ENCODE data around the gene CAPZB. TPM values are rescaled to one million over a fixed set of nuclear protein-coding genes. Genes with fewer than 3 reads are reported as not detected.

CAPZB gene
- total RNA-seq, 1 donor from 2014 or later, result 264 TPM

- peaks cover 44% of the 10 kb centered on the region for H3K4me1 Mint-ChIP-seq (ENCODE audit: unreplicated experiment)
- no peak for TF ChIP-seq CTCF (conservative IDR thresholded peaks at IDR 0.05)
- no peak overlapping the region for H3K4me3 Mint-ChIP-seq
Observed at GRCh38 chr1:19416921-19417470, 68.3 kb downstream of the CAPZB start.

GRCh38 chr1:19416145-19416544, 69.2 kb downstream of the CAPZB start:
- no peak overlapping the region for H3K4me3 Mint-ChIP-seq
- peaks cover 44% of the 10 kb centered on the region for H3K4me1 Mint-ChIP-seq (ENCODE audit: unreplicated experiment)
- H3K9me3 Mint-ChIP-seq, result no peaks in the 10 kb centered on the region
- no peak for TF ChIP-seq CTCF (conservative IDR thresholded peaks at IDR 0.05)
- DNase-seq (ENCODE audit: extremely low spot score, unreplicated experiment), result no peak
- H3K36me3 Mint-ChIP-seq, result peaks cover 24% of the 10 kb centered on the region
- peak overlapping the region; percentile 42 for H3K27ac Mint-ChIP-seq
- H3K27me3 Mint-ChIP-seq, result no peaks in the 10 kb centered on the region

More at GRCh38 chr1:19416921-19417470, 68.3 kb downstream of the CAPZB start:
- H3K36me3 Mint-ChIP-seq, result peaks cover 24% of the 10 kb centered on the region
- no peaks in the 10 kb centered on the region for H3K9me3 Mint-ChIP-seq
- no peak for DNase-seq (ENCODE audit: extremely low spot score, unreplicated experiment)
- H3K27ac Mint-ChIP-seq, result peak overlapping the region; percentile 61
- H3K27me3 Mint-ChIP-seq, result no peaks in the 10 kb centered on the region

- H3K4me1 Mint-ChIP-seq (ENCODE audit: unreplicated experiment), result peaks cover 49% of the 10 kb centered on the region
- DNase-seq (ENCODE audit: extremely low spot score, unreplicated experiment), result no peak
- H3K36me3 Mint-ChIP-seq, result peaks cover 24% of the 10 kb centered on the region
- H3K27me3 Mint-ChIP-seq, result no peaks in the 10 kb centered on the region
- no peak for TF ChIP-seq CTCF (conservative IDR thresholded peaks at IDR 0.05)
- peak overlapping the region; percentile 2 for H3K4me3 Mint-ChIP-seq
- H3K9me3 Mint-ChIP-seq, result no peaks in the 10 kb centered on the region
- peak overlapping the region; percentile 4 for H3K27ac Mint-ChIP-seq
Observed at GRCh38 chr1:19414515-19415121, 70.7 kb downstream of the CAPZB start.

GRCh38 chr1:19413999-19414398, 71.3 kb downstream of the CAPZB start:
- Mint-ChIP-seq H3K36me3 (peaks cover 24% of the 10 kb centered on the region), H3K9me3 (no peaks in the 10 kb centered on the region), H3K27me3 (no peaks in the 10 kb centered on the region), H3K4me3 (no peak overlapping the region), H3K27ac (peak overlapping the region; percentile 4), H3K4me1 (ENCODE audit: unreplicated experiment) (peaks cover 52% of the 10 kb centered on the region)
- no peak for TF ChIP-seq CTCF (conservative IDR thresholded peaks at IDR 0.05)
- DNase-seq (ENCODE audit: extremely low spot score, unreplicated experiment), result no peak

- Mint-ChIP-seq H3K4me1 (ENCODE audit: unreplicated experiment) (peaks cover 50% of the 10 kb centered on the region), H3K4me3 (no peak overlapping the region), H3K36me3 (peaks cover 16% of the 10 kb centered on the region), H3K27ac (no peak overlapping the region), H3K27me3 (no peaks in the 10 kb centered on the region), H3K9me3 (no peaks in the 10 kb centered on the region)
- DNase-seq (ENCODE audit: extremely low spot score, unreplicated experiment), result no peak
- TF ChIP-seq CTCF (conservative IDR thresholded peaks at IDR 0.05), result no peak
Observed at GRCh38 chr1:19412654-19413053, 72.7 kb downstream of the CAPZB start.
